ENCODE results near the gene ANKRD55. TPM values are rescaled to one million over a fixed set of nuclear protein-coding genes. Genes with fewer than 3 reads are reported as not detected.
"Not testable (repeated sequence)": the region's sequence is repeated elsewhere in the genome, so short reads cannot be mapped to it uniquely, and the experiment has no call there.

ANKRD55 gene
- total RNA-seq, 2 experiments from 2014 or later: 14.1 to 14.6 TPM

- CTCF ChIA-PET: interaction anchor here (0.5 to 2.2 kb wide), 17 partner anchors 11 to 159 kb away, joined by 3 to 23 read pairs (median 4); no protein-coding TSS in a partner anchor
- Mint-ChIP-seq H3K36me3 (ENCODE audit: low read depth) (peaks cover 13% of the 10 kb centered on the region), H3K9me3 (peaks cover 2% of the 10 kb centered on the region), H3K4me3 (peak overlapping the region; percentile 55), H3K27me3 (ENCODE audit: low read depth) (no peaks in the 10 kb centered on the region), H3K4me1 (ENCODE audit: low read depth) (peaks cover 93% of the 10 kb centered on the region), H3K27ac (peak overlapping the region; percentile 97)
- peak; percentile 93 for DNase-seq
- intact Hi-C loops (cut with micrococcal nuclease): loop anchor here (1.0 to 10.0 kb wide), 14 partner anchors 13 to 1080 kb away; partner anchors contain the start of gene GPBP1
Observed at GRCh38 chr5:56094579-56095361, 138.4 kb downstream of the ANKRD55 start.

DNA sequence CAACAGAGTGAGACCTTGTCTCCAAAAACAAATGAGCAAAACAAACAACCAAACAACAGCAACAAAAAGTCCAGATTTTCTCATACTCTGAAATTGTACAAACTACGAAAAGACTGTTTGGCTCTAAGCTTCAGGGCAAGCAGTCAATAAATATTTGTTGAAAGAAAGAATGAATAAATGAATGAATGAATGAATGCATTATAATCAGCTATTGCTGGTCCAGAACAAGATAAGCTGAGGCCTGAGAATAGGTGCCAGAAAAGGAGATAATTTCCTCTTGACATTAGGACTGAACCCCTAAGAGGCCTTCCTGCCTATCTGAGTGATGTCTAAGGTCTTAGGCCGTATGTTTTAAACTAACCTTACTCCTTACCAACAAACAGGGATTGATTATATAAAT, 139.2 kb downstream of the ANKRD55 start:
- Mint-ChIP-seq H3K27ac (peak overlapping the region; percentile 97), H3K36me3 (ENCODE audit: low read depth) (peaks cover 13% of the 10 kb centered on the region), H3K4me1 (ENCODE audit: low read depth) (peaks cover 94% of the 10 kb centered on the region), H3K27me3 (ENCODE audit: low read depth) (no peaks in the 10 kb centered on the region), H3K4me3 (no peak overlapping the region), H3K9me3 (peaks cover 2% of the 10 kb centered on the region)
- CTCF ChIA-PET: interaction anchor here (0.8 to 2.2 kb wide), 12 partner anchors 12 to 158 kb away, joined by 3 to 23 read pairs (median 4); no protein-coding TSS in a partner anchor
- DNase-seq: no peak
- intact Hi-C loops (cut with micrococcal nuclease): loop anchor here (1.0 to 10.0 kb wide), 11 partner anchors 13 to 1081 kb away; partner anchors contain the start of gene GPBP1

GRCh38 chr5:56092115-56092514, 141.0 kb downstream of the ANKRD55 start:
- peaks cover 83% of the 10 kb centered on the region for H3K4me1 Mint-ChIP-seq (ENCODE audit: low read depth)
- intact Hi-C loops (cut with micrococcal nuclease): loop anchor here (5.0 to 10.0 kb wide), 2 partner anchors 235 to 1083 kb away; partner anchors contain the start of gene GPBP1
- DNase-seq: no peak
- H3K36me3 Mint-ChIP-seq (ENCODE audit: low read depth): peaks cover 5% of the 10 kb centered on the region
- H3K4me3 Mint-ChIP-seq: peak overlapping the region; percentile 54
- H3K9me3 Mint-ChIP-seq: peaks cover 2% of the 10 kb centered on the region
- CTCF ChIA-PET: interaction anchor here (0.6 to 0.7 kb wide), 3 partner anchors 16 to 619 kb away, joined by 3 to 4 read pairs (median 3); no protein-coding TSS in a partner anchor
- peak overlapping the region; percentile 86 for H3K27ac Mint-ChIP-seq
- no peaks in the 10 kb centered on the region for H3K27me3 Mint-ChIP-seq (ENCODE audit: low read depth)

GRCh38 chr5:56091664-56092063, 141.5 kb downstream of the ANKRD55 start:
- Mint-ChIP-seq H3K9me3 (peaks cover 2% of the 10 kb centered on the region), H3K27me3 (ENCODE audit: low read depth) (no peaks in the 10 kb centered on the region), H3K4me3 (peak overlapping the region; percentile 20), H3K27ac (peak overlapping the region; percentile 86), H3K36me3 (ENCODE audit: low read depth) (peaks cover 5% of the 10 kb centered on the region), H3K4me1 (ENCODE audit: low read depth) (peaks cover 78% of the 10 kb centered on the region)
- CTCF ChIA-PET: no interaction called here
- intact Hi-C loops (cut with micrococcal nuclease): loop anchor here (5.0 to 10.0 kb wide), 2 partner anchors 236 to 1083 kb away; partner anchors contain the start of gene GPBP1
- DNase-seq: no peak

GRCh38 chr5:56090793-56091460, 142.2 kb downstream of the ANKRD55 start:
- H3K4me3 Mint-ChIP-seq: peak overlapping the region; percentile 20
- H3K9me3 Mint-ChIP-seq: no peaks in the 10 kb centered on the region
- CTCF ChIA-PET: interaction anchor here (1.2 to 1.7 kb wide), 3 partner anchors 12 to 155 kb away, joined by 4 to 8 read pairs (median 5); no protein-coding TSS in a partner anchor
- H3K27me3 Mint-ChIP-seq (ENCODE audit: low read depth): no peaks in the 10 kb centered on the region
- H3K27ac Mint-ChIP-seq: peak overlapping the region; percentile 86
- intact Hi-C loops (cut with micrococcal nuclease): loop anchor here (5.0 to 10.0 kb wide), 2 partner anchors 236 to 1084 kb away; partner anchors contain the start of gene GPBP1
- peaks cover 74% of the 10 kb centered on the region for H3K4me1 Mint-ChIP-seq (ENCODE audit: low read depth)
- peaks cover 3% of the 10 kb centered on the region for H3K36me3 Mint-ChIP-seq (ENCODE audit: low read depth)
- DNase-seq: no peak

GRCh38 chr5:56088967-56089829, 143.9 kb downstream of the ANKRD55 start:
- peak; percentile 85 for DNase-seq
- H3K9me3 Mint-ChIP-seq: no peaks in the 10 kb centered on the region
- H3K27ac Mint-ChIP-seq: peak overlapping the region; percentile 86
- no peak overlapping the region for H3K4me3 Mint-ChIP-seq
- H3K4me1 Mint-ChIP-seq (ENCODE audit: low read depth): peaks cover 73% of the 10 kb centered on the region
- intact Hi-C loops (cut with micrococcal nuclease): loop anchor here (1.0 kb wide), 3 partner anchors 8 to 94 kb away; no protein-coding TSS in a partner anchor
- H3K36me3 Mint-ChIP-seq (ENCODE audit: low read depth): peaks cover 3% of the 10 kb centered on the region
- CTCF ChIA-PET: interaction anchor here (0.9 to 1.7 kb wide), 5 partner anchors 9 to 88 kb away, joined by 3 to 8 read pairs (median 4); no protein-coding TSS in a partner anchor
- no peaks in the 10 kb centered on the region for H3K27me3 Mint-ChIP-seq (ENCODE audit: low read depth)

DNA sequence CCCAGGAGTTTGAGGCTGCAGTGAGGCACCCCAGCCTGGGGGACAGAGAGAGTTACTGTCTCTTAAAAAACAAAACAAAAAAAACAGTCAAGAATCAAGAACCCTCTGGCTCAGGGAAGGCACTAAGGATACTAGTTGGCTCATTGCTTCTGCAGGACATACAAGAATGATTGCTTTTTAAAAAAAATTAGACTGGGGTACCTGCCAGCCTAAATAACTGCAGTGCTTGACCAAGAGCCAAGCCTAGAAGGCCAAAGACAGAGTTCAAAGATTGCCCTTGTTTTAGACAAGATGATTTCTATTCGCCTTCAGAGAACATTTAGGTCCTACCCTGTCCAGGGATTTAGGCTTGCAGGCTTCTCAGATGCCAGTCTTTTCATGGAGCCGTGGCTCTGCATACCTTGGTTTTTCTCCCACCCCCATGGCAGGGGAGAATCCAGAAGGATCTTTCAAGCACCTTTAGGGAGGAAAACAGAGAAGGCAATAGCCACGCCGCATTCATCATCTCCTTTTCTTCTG, 144.6 kb downstream of the ANKRD55 start:
- Mint-ChIP-seq H3K27me3 (ENCODE audit: low read depth) (no peaks in the 10 kb centered on the region), H3K9me3 (peaks cover 2% of the 10 kb centered on the region), H3K4me1 (ENCODE audit: low read depth) (peaks cover 72% of the 10 kb centered on the region), H3K36me3 (ENCODE audit: low read depth) (peaks cover 4% of the 10 kb centered on the region), H3K27ac (peak overlapping the region; percentile 86), H3K4me3 (no peak overlapping the region)
- CTCF ChIA-PET: no interaction called here
- intact Hi-C loops (cut with micrococcal nuclease): no loop called here
- DNase-seq: no peak

GRCh38 chr5:56085193-56085592, 147.9 kb downstream of the ANKRD55 start:
- intact Hi-C loops (cut with micrococcal nuclease): no loop called here
- Mint-ChIP-seq H3K4me3 (no peak overlapping the region), H3K4me1 (ENCODE audit: low read depth) (peaks cover 66% of the 10 kb centered on the region), H3K36me3 (ENCODE audit: low read depth) (peaks cover 3% of the 10 kb centered on the region), H3K27ac (no peak overlapping the region), H3K9me3 (peaks cover 4% of the 10 kb centered on the region), H3K27me3 (ENCODE audit: low read depth) (no peaks in the 10 kb centered on the region)
- DNase-seq: no peak
- CTCF ChIA-PET: interaction anchor here (0.6 to 1.0 kb wide), 3 partner anchors 18 to 93 kb away, joined by 3 read pairs; no protein-coding TSS in a partner anchor

GRCh38 chr5:56083286-56083854, 149.8 kb downstream of the ANKRD55 start:
- no peaks in the 10 kb centered on the region for H3K27me3 Mint-ChIP-seq (ENCODE audit: low read depth)
- peaks cover 3% of the 10 kb centered on the region for H3K36me3 Mint-ChIP-seq (ENCODE audit: low read depth)
- DNase-seq: no peak
- intact Hi-C loops (cut with micrococcal nuclease): no loop called here
- CTCF ChIA-PET: no interaction called here
- H3K4me1 Mint-ChIP-seq (ENCODE audit: low read depth): peaks cover 63% of the 10 kb centered on the region
- H3K27ac Mint-ChIP-seq: no peak overlapping the region
- no peak overlapping the region for H3K4me3 Mint-ChIP-seq
- peaks cover 4% of the 10 kb centered on the region for H3K9me3 Mint-ChIP-seq

DNA sequence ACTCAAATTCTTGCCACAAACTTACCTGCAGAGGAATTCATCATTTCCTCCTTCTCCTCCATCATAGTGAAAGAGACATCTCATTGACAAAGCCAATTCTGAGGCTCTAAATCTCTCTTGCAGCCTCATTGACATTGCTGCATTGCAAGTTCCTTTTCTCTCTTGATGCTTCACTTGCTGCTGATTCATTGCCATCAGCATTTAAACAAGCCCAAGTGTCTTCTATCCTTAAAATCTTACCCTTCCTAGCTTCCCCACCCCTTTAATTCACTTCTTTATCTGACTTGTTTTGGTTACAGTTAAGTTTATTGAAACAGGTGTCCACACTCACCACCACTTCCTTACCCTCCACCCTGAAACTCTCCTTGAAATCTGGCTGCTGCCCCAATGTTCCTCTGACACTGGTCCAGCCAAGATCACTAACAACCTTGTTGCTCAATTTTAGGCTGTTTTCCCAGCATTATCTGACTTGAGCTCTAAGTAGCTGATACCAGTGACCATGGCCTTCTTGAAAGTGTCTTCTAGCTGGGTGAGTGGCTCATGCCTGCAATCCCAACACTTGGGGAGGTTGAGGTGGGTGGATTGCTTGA, 152.0 kb downstream of the ANKRD55 start:
- peaks cover 72% of the 10 kb centered on the region for H3K4me1 Mint-ChIP-seq (ENCODE audit: low read depth)
- peak overlapping the region; percentile 90 for H3K27ac Mint-ChIP-seq
- DNase-seq: peak; percentile 57
- H3K36me3 Mint-ChIP-seq (ENCODE audit: low read depth); H3K9me3 Mint-ChIP-seq; H3K27me3 Mint-ChIP-seq (ENCODE audit: low read depth): not testable (repeated sequence)
- peak overlapping the region; percentile 42 for H3K4me3 Mint-ChIP-seq
- CTCF ChIA-PET: interaction anchor here (1.0 to 1.9 kb wide), 2 partner anchors 14 to 40 kb away, joined by 3 to 4 read pairs; no protein-coding TSS in a partner anchor
- intact Hi-C loops (cut with micrococcal nuclease): loop anchor here (1.0 to 2.0 kb wide), 10 partner anchors 8 to 212 kb away; no protein-coding TSS in a partner anchor
